Parathyroid adenoma (tissue), 2 donors: ENCODE results near the gene ZNF787.

Experiments used
- H2AFZ ChIP-seq: fragments of 300-600 bp; sonication (generic); one replicate; pipeline ENCODE4 v1.7.0; 2017; ENCODE audit warnings: antibody characterized with exemption, mild to moderate bottlenecking
- H3K27ac ChIP-seq: fragments of 300-600 bp; sonication (generic); one replicate; pipeline ENCODE4 v1.7.0; 2017
- H3K27me3 ChIP-seq: fragments of 300-600 bp; sonication (generic); one replicate; pipeline ENCODE4 v1.7.0; 2017; ENCODE audit warnings: low read length; ENCODE audit not compliant: control insufficient read depth, insufficient read depth
- H3K36me3 ChIP-seq: fragments of 300-600 bp; sonication (generic); one replicate; pipeline ENCODE4 v1.7.0; 2017; ENCODE audit warnings: low read length; ENCODE audit not compliant: control insufficient read depth, insufficient read depth
- H3K4me1 ChIP-seq: fragments of 300-600 bp; sonication (generic); one replicate; pipeline ENCODE4 v1.7.0; 2017; ENCODE audit warnings: control low read depth
- H3K4me2 ChIP-seq: fragments of 300-600 bp; sonication (generic); one replicate; pipeline ENCODE4 v1.7.0; 2017; ENCODE audit warnings: low read length
- H3K4me3 ChIP-seq: fragments of 300-600 bp; sonication (generic); one replicate; pipeline ENCODE4 v1.7.0; 2017; ENCODE audit warnings: low read depth, low read length
- H3K79me2 ChIP-seq: fragments of 300-600 bp; sonication (generic); one replicate; pipeline ENCODE4 v1.7.0; 2017; ENCODE audit warnings: control low read depth
- H3K9ac ChIP-seq: fragments of 300-600 bp; sonication (generic); one replicate; pipeline ENCODE4 v1.7.0; 2017; ENCODE audit warnings: mild to moderate bottlenecking
- H3K9me3 ChIP-seq: fragments of 300-600 bp; sonication (generic); one replicate; pipeline ENCODE4 v1.7.0; 2017; ENCODE audit warnings: low read length; ENCODE audit not compliant: control insufficient read depth
- TF ChIP-seq, protein P1 (sequence below): fragments of 300-600 bp; sonication (generic); IDR thresholded peaks from one replicate; pipeline ENCODE4 v1.7.0; 2017; ENCODE audit warnings: antibody characterized with exemption, mild to moderate bottlenecking
- donor health status: primary hyperparathyroidism.

The ZNF787 gene

DNA sequence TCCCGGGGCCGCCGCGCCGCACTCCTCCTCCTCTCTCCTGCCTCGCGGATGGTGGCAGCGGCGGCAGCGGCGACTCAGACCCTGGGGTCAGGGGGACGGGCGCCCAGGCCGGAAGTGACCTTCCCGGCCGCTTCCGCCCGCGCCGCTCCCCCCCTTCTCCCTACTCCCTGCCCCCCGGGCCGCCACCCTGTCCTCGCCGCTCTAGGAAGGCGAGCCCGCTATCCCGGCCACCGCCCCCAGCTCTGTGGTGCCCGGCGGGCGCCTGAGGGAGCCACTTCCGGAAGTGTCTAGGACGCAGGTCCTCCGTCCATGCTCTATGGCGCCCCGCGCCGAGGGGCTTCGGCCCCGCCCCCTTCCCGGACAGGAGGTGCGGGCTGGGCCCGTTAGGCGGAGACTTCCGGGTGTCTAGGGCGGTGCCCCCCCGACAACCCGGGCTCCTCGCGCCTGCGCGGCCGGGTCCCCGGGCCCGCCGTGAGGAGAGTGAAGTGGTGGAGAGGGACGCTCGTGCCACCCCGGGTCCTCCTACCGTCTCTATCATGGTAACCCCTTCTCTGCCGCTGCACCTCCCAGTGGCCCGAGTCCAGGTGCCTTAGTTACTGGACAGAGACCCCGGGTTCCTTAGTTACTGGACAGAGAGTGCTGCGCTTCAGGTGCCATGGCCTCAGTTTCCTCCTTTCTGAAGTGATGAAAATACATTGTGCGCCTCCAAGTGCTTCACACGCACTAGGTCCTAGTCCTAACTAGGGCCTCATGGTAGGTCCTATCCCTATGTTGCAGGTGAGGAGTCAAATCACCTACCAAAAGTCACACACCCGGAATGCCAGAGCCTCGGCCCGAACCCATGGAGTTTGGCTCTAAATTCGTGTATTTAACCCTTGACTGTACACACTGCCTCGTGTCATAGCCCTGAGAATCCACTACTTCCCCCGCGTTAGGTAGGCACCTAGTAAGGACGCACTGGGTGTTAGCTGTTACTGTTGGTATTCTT is at the start of gene ZNF787:
TSS of gene ZNF787 (minus strand) at position 116 of the 988 bp plus-strand sequence. CDS start 18,078 bp downstream, outside the sequence.
- H3K4me3 ChIP-seq = peak within 1 kb of the TSS; percentile 84
- H3K9me3 ChIP-seq = no peaks in the 10 kb centered on the region
- peak within 1 kb of the TSS; percentile 92 for H2AFZ ChIP-seq
- H3K9ac ChIP-seq = peak within 1 kb of the TSS; percentile 69
- TF ChIP-seq, protein P1, sequence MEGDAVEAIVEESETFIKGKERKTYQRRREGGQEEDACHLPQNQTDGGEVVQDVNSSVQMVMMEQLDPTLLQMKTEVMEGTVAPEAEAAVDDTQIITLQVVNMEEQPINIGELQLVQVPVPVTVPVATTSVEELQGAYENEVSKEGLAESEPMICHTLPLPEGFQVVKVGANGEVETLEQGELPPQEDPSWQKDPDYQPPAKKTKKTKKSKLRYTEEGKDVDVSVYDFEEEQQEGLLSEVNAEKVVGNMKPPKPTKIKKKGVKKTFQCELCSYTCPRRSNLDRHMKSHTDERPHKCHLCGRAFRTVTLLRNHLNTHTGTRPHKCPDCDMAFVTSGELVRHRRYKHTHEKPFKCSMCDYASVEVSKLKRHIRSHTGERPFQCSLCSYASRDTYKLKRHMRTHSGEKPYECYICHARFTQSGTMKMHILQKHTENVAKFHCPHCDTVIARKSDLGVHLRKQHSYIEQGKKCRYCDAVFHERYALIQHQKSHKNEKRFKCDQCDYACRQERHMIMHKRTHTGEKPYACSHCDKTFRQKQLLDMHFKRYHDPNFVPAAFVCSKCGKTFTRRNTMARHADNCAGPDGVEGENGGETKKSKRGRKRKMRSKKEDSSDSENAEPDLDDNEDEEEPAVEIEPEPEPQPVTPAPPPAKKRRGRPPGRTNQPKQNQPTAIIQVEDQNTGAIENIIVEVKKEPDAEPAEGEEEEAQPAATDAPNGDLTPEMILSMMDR = peak; percentile 25
- no peaks in the 10 kb centered on the region for H3K36me3 ChIP-seq
- H3K79me2 ChIP-seq = peaks cover 32% of the 10 kb centered on the region
- H3K27me3 ChIP-seq = no peaks in the 10 kb centered on the region
- H3K4me1 ChIP-seq = peaks cover 10% of the 10 kb centered on the region
- peak within 1 kb of the TSS; percentile 81 for H3K4me2 ChIP-seq
- peak within 1 kb of the TSS; percentile 91 for H3K27ac ChIP-seq

DNA sequence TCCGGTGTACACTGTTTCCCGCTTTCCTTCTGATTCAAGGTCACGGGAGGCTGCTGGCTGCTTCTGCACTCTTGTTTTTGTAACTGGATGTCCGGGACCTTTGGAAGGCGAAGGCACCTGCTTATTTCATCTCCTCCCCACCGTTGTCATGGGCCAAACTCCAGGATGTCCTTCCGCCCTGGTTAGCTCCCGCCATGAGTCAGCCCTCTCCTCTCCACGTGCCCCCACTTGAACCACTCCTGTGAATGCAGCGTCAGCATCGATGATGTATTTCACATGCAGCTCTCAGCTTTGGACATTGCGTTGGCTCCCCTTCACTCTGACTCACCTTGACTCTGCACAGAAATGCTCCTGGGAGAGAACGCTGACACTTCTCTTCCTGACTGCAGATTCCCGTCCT is 49.2 kb upstream of the ZNF787 start:
- H3K9me3 ChIP-seq = no peaks in the 10 kb centered on the region
- no peak overlapping the region for H3K27ac ChIP-seq
- H3K9ac ChIP-seq = no peak overlapping the region
- no peak overlapping the region for H3K4me3 ChIP-seq
- no peaks in the 10 kb centered on the region for H3K4me1 ChIP-seq
- H2AFZ ChIP-seq = no peak overlapping the region
- TF ChIP-seq, protein P1 = no peak
- H3K36me3 ChIP-seq = no peaks in the 10 kb centered on the region
- H3K4me2 ChIP-seq = no peak overlapping the region
- no peaks in the 10 kb centered on the region for H3K27me3 ChIP-seq
- H3K79me2 ChIP-seq = no peaks in the 10 kb centered on the region

DNA sequence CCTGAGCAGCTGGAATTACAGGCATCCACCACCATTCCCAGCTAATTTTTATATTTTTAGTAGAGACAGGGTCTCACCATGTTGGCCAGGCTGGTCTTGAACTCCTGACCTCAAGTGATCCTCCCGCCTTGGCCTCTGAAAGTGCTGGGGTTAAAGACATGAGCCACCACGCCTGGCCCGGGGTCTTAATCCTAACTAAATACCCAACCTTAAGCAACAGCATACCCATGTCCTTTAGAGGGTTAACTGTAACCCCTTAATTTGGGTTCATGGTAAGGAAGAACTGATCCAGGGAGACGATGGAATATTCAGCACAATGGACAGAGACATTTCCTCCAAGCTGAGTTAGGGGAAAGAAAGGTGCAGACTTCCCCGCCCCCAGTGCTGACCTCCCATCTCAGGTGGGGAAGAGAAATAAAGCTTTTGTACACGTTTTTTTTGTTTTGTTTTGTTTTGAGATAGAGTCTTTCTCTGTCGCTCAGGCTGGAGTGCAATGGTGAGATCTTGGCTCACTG is 46.0 kb upstream of the ZNF787 start:
- Histone ChIP-seq H3K4me2 (no peak overlapping the region), H3K9me3 (no peaks in the 10 kb centered on the region), H2AFZ (no peak overlapping the region), H3K9ac (no peak overlapping the region), H3K36me3 (no peaks in the 10 kb centered on the region), H3K4me1 (no peaks in the 10 kb centered on the region), H3K27ac (no peak overlapping the region), H3K27me3 (no peaks in the 10 kb centered on the region), H3K4me3 (no peak overlapping the region), H3K79me2 (no peaks in the 10 kb centered on the region)
- TF ChIP-seq, protein P1 = no peak

DNA sequence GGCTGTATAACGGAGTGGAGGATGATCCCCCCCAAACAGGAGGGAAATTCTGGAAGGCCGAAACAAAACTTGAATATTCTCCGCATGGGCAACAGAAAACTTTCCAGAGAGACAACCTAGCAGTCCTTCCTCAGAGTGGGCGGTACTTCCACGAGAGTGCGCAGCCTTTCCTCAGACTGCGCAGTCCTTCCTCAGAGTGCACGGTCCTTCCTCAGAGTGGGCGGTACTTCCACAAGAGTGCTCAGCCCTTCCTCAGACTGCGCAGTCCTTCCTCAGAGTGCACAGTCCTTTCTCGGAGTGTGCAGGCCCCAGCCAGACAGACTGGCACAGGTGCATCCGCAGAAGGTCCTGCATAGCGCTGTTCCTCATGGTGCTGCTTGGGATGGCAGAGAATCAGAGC is 42.0 kb upstream of the ZNF787 start:
- Histone ChIP-seq H3K27me3 (no peaks in the 10 kb centered on the region), H3K36me3 (no peaks in the 10 kb centered on the region), H3K4me2 (no peak overlapping the region), H3K4me1 (no peaks in the 10 kb centered on the region), H3K4me3 (no peak overlapping the region), H3K79me2 (no peaks in the 10 kb centered on the region), H2AFZ (no peak overlapping the region), H3K9ac (no peak overlapping the region), H3K27ac (no peak overlapping the region), H3K9me3 (no peaks in the 10 kb centered on the region)
- TF ChIP-seq, protein P1 = no peak
